SHP77 (cell line): ENCODE results near the gene FUOM.

Source experiments
- DNase-seq, 2 experiments: peaks; one replicate each; lab custom pipeline; 2025; lab: John Stamatoyannopoulos, UW

FUOM gene

GRCh38 chr10:133366751-133367150, 8.9 kb upstream of the FUOM start:
- no peak for DNase-seq

GRCh38 chr10:133366130-133366478, 8.3 kb upstream of the FUOM start:
- DNase-seq = no peak

GRCh38 chr10:133365461-133366129, 7.8 kb upstream of the FUOM start:
- DNase-seq = no peak

DNA sequence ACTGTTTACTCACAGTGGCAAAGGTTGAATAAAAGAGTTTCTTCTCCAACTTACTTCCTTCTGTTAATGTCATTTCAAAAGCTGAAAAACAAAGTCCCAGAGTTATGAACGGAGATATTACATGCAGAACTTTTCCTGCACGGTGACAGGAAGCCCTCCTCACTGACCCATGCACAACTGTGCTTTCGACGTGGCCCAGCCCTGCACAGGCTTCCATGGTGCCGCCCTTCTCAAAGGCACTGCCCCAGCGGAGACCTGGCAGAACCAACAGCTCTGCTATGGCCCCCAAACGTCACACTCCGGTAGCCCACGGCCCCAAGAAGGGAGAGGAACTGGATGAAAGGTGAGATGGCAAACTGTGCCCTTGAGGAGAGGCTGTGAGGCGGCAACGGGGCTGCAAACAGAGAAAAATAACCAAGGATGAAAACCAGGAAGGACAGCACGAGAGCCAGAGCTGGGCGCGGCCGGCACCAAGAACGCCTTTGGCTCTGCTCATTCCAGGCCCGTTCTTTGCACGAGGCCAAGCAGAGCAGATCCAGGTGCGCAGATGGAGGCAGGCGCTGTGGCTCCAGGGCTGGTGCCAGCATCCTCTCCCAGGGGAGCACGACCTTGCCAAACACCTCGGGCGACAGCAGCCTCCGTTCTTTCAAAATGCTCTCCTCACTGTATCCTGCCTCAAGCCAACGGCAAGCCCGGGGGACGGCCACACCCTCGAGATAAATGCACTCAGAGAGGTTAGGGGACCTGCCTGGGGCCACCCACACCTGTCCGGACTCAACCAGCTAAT, 7.0 kb upstream of the FUOM start:
- no peak for DNase-seq

DNA sequence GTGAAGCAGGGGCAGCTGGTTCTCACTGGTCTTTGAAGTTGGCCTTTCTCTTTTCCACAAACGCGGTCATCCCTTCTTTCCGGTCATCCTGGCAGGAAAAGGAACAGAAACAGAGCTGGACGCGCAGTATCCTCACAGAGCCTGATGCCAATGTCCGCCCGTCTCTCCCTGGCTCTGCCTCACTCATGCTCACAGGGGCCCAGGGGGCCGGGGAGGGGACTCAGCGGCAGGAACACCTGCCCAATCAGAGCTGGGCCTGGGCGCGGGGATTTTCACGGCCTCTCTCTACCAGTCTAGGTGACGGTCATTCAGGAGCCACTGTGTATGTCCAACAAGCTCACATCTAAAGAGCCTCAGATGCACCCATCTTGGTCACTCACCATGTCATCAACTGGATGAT, 5.0 kb upstream of the FUOM start:
- no peak for DNase-seq

GRCh38 chr10:133361773-133362441, 4.1 kb upstream of the FUOM start:
- DNase-seq = no peak

- DNase-seq = no peak
These were observed 3.4 kb upstream of the FUOM start for GRCh38 chr10:133361227-133361626.

GRCh38 chr10:133359972-133360610, 2.3 kb upstream of the FUOM start:
- DNase-seq = no peak

- DNase-seq = peak; percentile 30 to 34
These were observed 1.7 kb upstream of the FUOM start for GRCh38 chr10:133359554-133359971.

- DNase-seq = no peak
These were observed 1.1 kb upstream of the FUOM start for GRCh38 chr10:133358925-133359310.

DNA sequence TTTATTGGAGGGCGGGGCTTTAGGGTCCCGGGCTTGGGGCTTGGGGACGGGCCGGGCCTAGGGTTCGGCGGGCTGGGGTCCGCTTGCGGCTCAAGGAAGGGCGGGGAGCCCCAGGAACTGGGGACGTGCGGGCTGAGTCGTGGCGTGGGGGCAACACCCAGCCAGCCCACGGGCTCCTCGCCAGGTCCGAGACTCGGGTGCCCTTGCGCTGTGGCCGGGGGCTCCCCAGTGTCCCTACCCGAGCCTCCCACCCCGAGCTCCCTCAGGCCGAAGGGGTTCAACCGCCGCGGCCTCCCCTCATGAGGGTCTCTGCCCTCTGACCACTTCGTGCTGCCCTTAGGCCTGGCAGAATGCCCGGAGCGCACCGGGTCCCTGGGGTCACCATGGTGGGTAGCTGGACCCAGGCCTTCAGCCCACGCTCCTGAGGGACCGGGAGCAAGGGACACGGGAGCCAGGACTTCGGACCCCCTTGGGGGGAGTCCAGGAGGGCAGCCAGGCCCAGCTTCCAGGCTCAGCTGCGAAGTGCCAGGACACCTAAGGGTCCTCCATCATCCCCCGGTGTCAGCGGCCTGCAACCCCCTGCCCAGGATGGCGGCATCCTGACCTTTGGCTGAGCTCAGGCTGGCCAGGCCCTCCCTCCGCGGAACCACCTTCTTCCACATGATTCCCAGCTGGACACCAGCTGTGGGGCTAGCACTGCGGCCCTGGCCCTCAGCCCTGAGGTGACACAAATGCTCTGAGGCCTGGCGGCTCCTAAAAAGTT, 524 bp upstream of the FUOM start:
- DNase-seq = no peak

DNA sequence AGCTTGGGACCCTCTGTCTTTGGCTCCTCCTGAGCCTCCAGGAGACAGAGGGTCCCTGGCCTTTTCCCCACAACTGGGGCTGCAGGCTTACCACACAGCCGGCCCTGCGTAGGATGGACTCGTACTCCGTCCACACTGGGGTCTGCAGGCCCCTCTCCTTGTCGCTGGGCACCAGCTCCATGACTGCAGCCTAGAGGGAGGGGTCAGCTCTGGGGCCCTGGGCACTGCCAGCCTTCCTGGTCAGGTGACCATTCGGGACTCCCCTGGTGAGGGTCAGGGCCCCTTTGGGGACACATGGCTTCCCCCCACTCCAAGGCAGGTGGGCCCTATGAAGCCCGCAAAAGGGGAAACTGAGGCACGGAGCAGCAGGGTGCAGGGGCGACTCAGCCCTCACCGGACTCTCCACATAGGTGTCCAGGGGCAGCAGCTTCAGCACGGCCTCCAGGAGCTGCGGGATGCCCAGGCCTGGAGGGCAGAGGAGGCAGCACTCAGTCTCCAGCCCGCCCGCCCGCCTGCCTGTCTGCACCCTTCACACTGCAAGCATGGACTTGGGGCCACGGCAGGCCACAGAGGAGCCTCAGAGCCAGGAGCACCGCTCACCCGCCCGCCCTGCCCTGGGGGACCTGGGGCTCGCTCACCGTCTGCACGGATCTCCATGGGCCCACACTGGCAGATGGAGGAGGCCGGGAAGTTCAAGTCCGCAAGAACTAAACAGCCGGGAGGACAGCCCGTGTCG, 1.1 kb downstream of the FUOM start:
- DNase-seq = no peak

- DNase-seq = no peak
These were observed 1.8 kb downstream of the FUOM start for GRCh38 chr10:133355991-133356390.

DNA sequence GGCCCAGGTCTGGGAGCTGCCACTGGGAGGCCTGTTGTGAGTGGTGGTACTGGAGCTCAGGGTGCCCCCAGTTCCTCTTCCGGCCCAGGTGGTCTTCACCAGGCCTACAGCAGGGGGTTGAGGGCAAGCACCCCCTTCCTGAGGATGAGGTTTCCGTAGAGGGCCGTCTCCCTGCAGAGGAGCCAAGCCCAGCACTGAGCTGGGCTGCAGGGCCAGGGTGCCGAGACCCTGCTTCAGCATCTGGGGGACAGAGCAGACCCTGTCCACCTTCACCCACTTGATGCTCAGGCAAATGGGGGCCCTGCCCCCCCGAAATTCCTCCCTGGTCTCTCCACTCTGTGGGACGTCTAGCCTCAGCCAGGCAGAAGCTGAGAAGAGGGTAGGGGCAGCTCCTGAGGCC, 2.6 kb downstream of the FUOM start:
- DNase-seq = no peak

DNA sequence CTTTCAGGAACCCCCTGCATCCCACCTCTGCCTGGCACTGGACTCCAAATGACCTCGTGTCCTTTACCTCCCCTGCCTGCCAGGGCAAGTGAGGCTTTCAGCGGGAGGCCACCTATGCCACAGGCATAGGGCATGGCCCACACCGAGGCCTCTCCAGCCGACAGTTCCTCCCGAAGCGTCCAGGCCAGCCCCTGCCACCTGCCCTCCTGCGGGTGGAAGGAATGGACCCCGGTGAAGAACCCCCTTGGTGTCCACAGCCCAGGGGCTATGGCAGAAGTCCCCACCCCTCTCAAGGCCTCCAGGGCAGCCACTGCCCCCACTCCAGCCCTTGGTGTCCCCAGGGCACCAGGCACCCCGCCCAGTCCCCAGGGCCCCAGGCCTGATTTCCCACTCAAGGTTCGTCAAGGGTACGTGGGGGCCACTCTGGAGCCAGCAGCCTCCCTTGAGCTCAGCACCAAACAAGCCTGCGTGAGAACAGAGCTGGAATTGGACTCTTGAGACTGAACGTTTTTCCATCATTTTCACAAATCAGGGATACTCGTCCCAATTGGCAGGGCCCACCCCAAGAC, 3.1 kb downstream of the FUOM start:
- DNase-seq = no peak

DNA sequence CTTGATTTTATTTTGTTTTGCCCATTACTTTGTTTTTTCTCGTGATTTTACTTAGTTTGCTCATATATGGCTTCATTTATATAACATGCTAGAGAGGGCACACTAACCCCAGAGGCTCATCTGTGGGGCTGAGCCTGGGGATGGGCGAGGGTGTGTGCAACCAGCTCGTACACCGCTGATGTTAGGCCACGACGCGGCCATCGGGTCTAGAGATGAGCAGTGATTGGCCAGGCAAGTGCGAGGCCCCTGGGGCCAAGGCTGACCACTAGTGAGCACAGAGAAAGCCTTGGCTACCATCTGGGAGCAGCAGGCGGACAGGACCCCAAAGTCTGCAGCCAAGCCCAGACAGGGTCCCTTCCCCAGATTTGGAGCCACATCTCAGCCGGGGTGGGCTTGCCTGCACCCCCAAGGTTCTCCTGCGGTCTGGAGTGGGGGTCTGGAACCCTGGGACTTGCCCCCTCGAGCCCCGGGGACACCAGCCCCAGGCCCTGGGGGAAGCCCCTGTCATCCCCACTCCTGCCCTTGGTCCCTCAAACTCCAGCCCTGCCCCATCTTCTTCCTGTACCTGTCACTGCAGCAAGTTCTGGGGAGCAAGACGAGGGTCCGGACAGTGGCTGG, 3.7 kb downstream of the FUOM start:
- no peak for DNase-seq

GRCh38 chr10:133353202-133353959, 4.4 kb downstream of the FUOM start:
- DNase-seq = no peak

GRCh38 chr10:133351408-133352318, 6.2 kb downstream of the FUOM start:
- DNase-seq = no peak

- DNase-seq = no peak
These were observed 6.9 kb downstream of the FUOM start for GRCh38 chr10:133350950-133351329.
